Central memory CD8-positive, alpha-beta T cell (primary cell): ENCODE measurements around the gene SPDEF.

Source experiments
- ATAC-seq: fragments of 150-1000 bp; cut with Tn5 transposase; replicated peaks from 2 replicates; pipeline ENCODE4 v1.10.0; 2022; ENCODE audit warnings: mild to moderate bottlenecking, moderate FRiP score, moderate number of reproducible peaks; ENCODE audit not compliant: poor library complexity, severe bottlenecking; ENCODE audit errors: extremely low read depth
- DNase-seq, 2 donors: peaks; one replicate each; pipeline ENCODE4 v3.0.0; 2021; ENCODE audit warnings: low spot score in 2 of 2
- H3K27ac Mint-ChIP-seq: one replicate; pipeline ENCODE4 v1.8.0; 2022; ENCODE audit warnings: low read depth, mild to moderate bottlenecking, moderate library complexity, mixed read lengths
- H3K27me3 Mint-ChIP-seq: one replicate; pipeline ENCODE4 v1.8.0; 2022; ENCODE audit warnings: mixed read lengths
- H3K36me3 Mint-ChIP-seq: one replicate; pipeline ENCODE4 v1.8.0; 2022; ENCODE audit warnings: mild to moderate bottlenecking, moderate library complexity, mixed read lengths; ENCODE audit not compliant: insufficient read depth
- H3K4me1 Mint-ChIP-seq: one replicate; pipeline ENCODE4 v1.8.0; 2022; ENCODE audit warnings: mixed read lengths
- H3K4me3 Mint-ChIP-seq: one replicate; pipeline ENCODE4 v1.8.0; 2022; ENCODE audit warnings: mild to moderate bottlenecking, moderate library complexity, mixed read lengths
- H3K9me3 Mint-ChIP-seq: one replicate; pipeline ENCODE4 v1.8.0; 2022; ENCODE audit warnings: mixed read lengths

SPDEF gene

GRCh38 chr6:34534656-34535055 lies 21.5 kb downstream of the SPDEF start:
- H3K36me3 Mint-ChIP-seq, result peaks cover 2% of the 10 kb centered on the region
- H3K9me3 Mint-ChIP-seq, result no peaks in the 10 kb centered on the region
- ATAC-seq, result no peak
- no peak overlapping the region for H3K27ac Mint-ChIP-seq
- DNase-seq, result no peak
- no peak overlapping the region for H3K4me3 Mint-ChIP-seq
- H3K27me3 Mint-ChIP-seq, result no peaks in the 10 kb centered on the region
- H3K4me1 Mint-ChIP-seq, result no peaks in the 10 kb centered on the region

DNA sequence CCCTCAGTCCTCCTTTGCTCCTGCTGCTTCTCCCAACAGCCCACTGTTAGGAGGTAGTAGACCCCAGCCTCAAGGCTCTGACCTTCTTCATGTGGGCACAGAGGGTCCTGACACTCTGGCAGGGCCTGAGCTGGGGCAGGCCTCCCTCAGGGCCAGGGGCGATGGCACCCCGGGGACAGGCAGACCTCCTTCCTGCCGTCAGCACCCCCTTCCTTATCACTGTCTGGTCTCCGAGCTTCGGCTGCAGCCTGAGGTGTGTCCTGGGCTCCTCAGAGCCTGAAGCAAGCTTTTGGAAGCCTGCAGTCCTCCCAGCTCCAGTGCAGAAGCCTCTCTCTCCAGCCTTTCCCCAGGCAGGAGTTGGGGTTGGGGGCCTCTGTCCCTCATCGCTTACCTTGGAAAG lies 22.0 kb downstream of the SPDEF start:
- H3K27me3 Mint-ChIP-seq, result no peaks in the 10 kb centered on the region
- no peak for DNase-seq
- no peak overlapping the region for H3K4me3 Mint-ChIP-seq
- ATAC-seq, result no peak
- no peaks in the 10 kb centered on the region for H3K9me3 Mint-ChIP-seq
- H3K27ac Mint-ChIP-seq, result no peak overlapping the region
- H3K4me1 Mint-ChIP-seq, result no peaks in the 10 kb centered on the region
- H3K36me3 Mint-ChIP-seq, result peaks cover 2% of the 10 kb centered on the region

DNA sequence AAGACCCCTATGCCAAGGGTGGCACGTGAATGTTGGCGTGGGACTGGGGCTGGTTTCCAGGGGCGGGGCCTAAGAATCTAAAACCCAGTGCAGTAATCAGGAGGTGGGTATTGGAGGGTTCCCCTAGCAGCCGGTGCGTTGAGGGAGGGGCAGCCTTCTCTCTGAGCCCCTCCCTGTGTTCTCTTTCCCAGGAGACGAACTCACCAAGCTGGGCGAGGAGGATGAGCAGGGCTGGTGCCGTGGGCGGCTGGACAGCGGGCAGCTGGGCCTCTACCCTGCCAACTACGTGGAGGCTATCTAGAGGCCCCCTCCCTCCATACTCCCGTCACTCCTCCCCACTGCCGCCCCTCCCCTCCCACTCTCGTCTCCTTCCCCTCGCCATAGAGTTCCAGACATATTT lies 23.9 kb downstream of the SPDEF start:
- Mint-ChIP-seq H3K27me3 (no peaks in the 10 kb centered on the region), H3K4me3 (no peak overlapping the region), H3K36me3 (peaks cover 5% of the 10 kb centered on the region), H3K4me1 (peaks cover 12% of the 10 kb centered on the region), H3K27ac (no peak overlapping the region), H3K9me3 (no peaks in the 10 kb centered on the region)
- DNase-seq, result no peak
- ATAC-seq, result no peak

DNA sequence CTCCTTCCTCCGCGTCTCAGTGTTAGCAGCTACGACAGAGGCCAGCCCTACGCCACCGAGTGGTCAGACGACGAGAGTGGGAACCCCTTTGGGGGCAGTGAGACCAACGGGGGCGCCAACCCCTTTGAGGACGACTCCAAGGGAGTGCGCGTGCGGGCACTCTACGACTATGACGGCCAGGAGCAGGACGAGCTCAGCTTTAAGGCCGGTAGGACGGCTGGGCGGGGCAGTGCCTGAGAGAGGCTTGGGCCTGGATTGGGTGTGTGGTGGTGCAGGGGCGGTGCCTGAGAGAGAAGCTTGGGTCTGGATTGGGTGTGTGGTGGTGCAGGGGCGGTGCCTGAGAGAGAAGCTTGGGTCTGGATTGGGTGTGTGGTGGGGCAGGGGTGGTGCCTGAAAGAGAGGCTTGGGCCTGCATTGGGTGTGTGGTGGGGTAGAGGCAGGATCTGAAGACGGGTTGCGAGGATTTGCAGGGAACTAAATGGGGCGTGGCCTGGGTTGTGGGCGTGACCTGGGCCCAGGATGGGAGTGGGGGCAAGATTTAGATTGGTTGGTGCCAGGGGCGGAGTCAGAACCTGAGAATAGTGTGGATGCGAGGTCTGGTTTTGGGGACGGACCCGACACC lies 24.4 kb downstream of the SPDEF start:
- H3K27me3 Mint-ChIP-seq, result no peaks in the 10 kb centered on the region
- DNase-seq (no peak), ATAC-seq (no peak)
- peaks cover 6% of the 10 kb centered on the region for H3K36me3 Mint-ChIP-seq
- peaks cover 12% of the 10 kb centered on the region for H3K4me1 Mint-ChIP-seq
- no peak overlapping the region for H3K4me3 Mint-ChIP-seq
- H3K27ac Mint-ChIP-seq, result no peak overlapping the region
- H3K9me3 Mint-ChIP-seq, result no peaks in the 10 kb centered on the region

DNA sequence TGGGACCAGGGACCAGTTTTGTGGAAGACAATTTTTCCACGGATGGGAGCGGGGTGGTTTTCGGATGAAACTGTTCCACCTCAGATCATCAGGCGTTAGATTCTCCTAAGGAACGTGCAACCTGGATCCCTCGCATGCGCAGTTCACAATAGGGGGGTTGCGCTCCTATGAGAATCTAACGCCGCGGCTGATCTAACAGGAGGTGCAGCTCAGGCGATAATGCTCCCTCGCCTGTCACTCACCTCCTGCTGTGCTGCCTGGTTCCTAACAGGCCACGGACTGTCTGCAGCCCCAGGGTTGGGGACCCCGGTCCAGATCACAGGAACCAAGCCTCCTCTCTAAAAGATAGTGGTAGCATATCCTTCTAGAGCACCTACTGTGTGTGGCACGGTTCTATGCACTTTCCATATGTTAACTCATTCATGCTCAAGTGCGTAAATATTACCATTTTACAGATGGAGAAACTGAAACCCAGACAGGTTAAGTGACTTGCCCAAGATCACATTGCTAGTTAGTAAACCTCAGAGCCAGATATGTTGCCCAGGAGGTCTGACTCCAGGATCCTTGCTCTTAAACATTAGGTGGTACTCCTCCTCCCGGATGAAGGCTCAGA lies 25.3 kb downstream of the SPDEF start:
- DNase-seq (no peak), ATAC-seq (no peak)
- no peak overlapping the region for H3K27ac Mint-ChIP-seq

DNA sequence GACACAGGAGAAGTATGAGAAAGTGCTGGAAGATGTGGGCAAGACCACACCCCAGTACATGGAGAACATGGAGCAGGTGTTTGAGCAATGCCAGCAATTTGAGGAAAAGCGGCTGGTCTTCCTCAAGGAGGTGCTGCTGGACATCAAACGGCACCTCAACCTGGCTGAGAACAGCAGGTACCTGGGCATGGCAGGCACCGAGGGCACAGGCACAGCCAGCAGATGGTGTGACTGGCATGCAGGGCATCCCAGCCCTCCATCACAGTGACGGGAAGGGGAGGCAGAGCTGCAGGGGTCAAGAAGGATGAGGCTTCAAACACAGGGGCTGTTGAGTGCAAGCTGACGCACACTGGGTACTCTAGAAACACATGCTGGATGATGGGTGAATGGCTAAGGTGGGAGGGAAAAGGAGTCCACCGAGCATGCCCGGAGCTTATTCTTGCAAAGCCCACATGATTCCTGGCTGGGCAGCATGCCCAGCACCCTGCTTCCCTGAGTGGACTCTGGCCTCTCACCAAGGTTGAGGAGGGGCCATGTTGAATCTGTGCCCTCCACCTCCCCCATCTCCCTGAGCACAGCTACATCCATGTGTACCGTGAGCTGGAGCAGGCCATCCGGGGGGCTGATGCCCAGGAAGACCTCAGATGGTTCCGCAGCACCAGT lies 26.3 kb downstream of the SPDEF start:
- Mint-ChIP-seq H3K27me3 (no peaks in the 10 kb centered on the region), H3K9me3 (no peaks in the 10 kb centered on the region), H3K36me3 (peaks cover 6% of the 10 kb centered on the region), H3K4me3 (no peak overlapping the region), H3K4me1 (peaks cover 12% of the 10 kb centered on the region), H3K27ac (no peak overlapping the region)
- ATAC-seq (no peak), DNase-seq (no peak)

More for the DNA sequence above, 25.3 kb downstream of the SPDEF start:
- Mint-ChIP-seq H3K36me3 (peaks cover 6% of the 10 kb centered on the region), H3K27me3 (no peaks in the 10 kb centered on the region), H3K9me3 (no peaks in the 10 kb centered on the region), H3K4me1 (peaks cover 12% of the 10 kb centered on the region), H3K4me3 (no peak overlapping the region)

DNA sequence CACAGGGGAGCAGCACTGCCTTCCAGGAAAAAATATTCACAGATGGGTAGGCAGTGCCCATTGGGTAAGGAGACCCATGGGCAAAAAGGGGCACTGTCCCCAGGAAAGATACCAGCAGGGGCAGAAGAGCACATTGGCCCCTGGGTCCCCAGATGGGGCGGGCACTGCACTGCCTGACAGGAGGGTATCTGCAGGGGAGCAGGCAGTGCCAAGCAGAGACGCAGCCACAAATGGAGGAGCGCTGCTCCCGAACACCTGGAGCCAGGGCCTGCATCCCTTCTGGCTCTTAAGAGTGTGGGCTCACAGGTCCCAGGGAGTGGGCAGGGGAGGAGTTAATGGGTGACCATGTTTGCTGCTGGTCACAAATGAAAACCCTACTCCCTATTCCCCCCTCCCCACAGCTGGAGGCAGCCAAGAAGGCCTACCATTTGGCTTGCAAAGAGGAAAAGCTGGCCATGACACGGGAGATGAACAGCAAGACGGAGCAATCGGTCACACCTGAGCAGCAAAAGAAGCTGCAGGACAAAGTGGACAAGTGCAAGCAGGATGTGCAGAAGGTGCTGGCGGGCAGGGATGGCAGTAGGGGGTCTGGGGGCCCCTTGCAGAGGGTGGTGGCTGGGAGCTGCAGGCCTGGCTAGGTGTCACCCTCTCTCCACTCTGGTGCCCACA lies 27.0 kb downstream of the SPDEF start:
- no peak for ATAC-seq
- no peaks in the 10 kb centered on the region for H3K27me3 Mint-ChIP-seq
- no peak overlapping the region for H3K27ac Mint-ChIP-seq

DNA sequence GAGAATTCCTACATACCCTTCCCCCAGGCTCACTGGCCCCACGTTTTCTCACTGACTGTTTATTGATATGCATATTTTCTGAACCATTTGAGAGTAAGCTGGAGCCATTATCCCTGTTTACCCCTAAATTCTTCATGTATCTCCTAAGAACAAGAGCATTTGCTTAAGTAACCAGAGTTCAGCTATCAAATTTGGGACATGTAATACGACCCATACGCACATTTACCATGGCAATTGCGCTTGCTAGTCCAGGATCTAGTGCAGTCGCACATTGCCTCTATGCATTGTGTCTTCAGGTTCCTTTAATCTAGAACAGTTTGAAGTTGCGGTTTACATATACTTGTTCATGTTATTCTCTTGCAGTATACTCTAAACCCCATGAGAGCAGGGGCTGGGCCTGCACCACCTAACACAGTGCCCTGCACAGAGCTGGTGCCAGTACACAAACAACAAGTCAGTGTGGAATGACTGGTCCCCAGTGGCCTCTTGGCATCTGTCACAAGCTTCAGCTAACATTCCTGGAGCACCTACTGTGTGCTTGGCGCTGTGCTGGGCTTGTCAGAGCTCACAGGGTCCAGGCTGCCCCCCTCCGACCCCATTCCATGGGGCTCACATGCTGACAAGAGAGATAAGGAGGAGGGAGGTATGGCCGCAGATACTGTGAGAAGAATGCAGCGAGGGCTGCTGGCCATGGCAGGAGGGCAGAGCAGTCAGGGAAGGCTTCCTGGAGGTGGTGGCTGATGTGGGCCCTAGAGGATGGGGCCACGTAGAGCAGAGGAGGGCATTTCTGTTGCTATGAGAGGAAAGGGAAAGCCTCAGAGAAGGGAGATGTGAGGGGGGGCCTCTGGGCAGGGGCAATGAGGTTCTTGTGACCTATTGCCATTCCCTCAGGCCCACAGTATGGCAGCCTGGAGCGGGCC lies 28.1 kb downstream of the SPDEF start:
- peaks cover 6% of the 10 kb centered on the region for H3K36me3 Mint-ChIP-seq
- ATAC-seq (no peak), DNase-seq (no peak)
- H3K4me3 Mint-ChIP-seq, result peak overlapping the region; percentile 16
- H3K9me3 Mint-ChIP-seq, result no peaks in the 10 kb centered on the region
- no peaks in the 10 kb centered on the region for H3K27me3 Mint-ChIP-seq
- H3K27ac Mint-ChIP-seq, result no peak overlapping the region
- H3K4me1 Mint-ChIP-seq, result peaks cover 18% of the 10 kb centered on the region

More for the DNA sequence above, 27.0 kb downstream of the SPDEF start:
- Mint-ChIP-seq H3K9me3 (no peaks in the 10 kb centered on the region), H3K36me3 (peaks cover 6% of the 10 kb centered on the region), H3K4me3 (no peak overlapping the region), H3K4me1 (peaks cover 12% of the 10 kb centered on the region)
- no peak for DNase-seq

DNA sequence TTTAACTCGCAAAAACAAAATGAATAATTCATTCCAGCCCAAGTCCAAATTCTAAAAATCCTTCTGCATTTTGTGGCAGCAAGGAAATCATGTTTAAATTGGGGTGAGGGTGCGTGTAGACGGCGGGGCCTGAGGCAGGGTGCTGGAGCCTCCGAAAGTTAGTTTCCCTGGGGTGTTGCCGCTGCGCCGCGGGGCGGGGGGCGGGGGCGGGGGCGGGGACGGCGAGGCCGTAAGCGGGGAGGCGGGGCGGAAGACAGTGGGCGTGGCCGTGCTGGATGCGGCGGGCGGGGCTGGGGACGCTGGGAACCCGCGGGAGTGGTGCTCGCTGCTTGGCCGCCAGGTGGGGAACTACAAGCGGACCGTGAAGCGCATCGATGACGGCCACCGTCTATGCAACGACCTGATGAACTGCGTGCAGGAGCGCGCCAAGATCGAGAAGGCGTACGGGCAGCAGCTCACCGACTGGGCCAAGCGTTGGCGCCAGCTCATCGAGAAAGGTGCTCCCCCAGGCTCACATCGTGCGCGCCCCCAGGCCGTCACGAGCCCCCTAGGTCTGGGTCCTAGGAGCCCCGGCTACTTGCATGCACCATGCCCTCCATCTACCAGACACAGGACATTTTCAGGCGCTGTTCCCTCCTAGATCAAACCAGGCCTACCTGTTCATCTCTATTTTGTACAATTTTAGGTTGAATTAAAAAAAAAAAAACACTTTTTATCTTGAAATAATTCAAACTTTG lies 29.0 kb downstream of the SPDEF start:
- H3K9me3 Mint-ChIP-seq, result no peaks in the 10 kb centered on the region
- no peak overlapping the region for H3K27ac Mint-ChIP-seq
- peak; percentile 96 for ATAC-seq
- peaks cover 4% of the 10 kb centered on the region for H3K36me3 Mint-ChIP-seq
- H3K4me1 Mint-ChIP-seq, result peaks cover 21% of the 10 kb centered on the region
- H3K27me3 Mint-ChIP-seq, result no peaks in the 10 kb centered on the region
- peak overlapping the region; percentile 23 for H3K4me3 Mint-ChIP-seq
- peak; percentile 91 to 96 for DNase-seq

- no peaks in the 10 kb centered on the region for H3K27me3 Mint-ChIP-seq
- ATAC-seq, result no peak
- no peak for DNase-seq
- peak overlapping the region; percentile 23 for H3K4me3 Mint-ChIP-seq
- H3K4me1 Mint-ChIP-seq, result peaks cover 21% of the 10 kb centered on the region
- H3K9me3 Mint-ChIP-seq, result no peaks in the 10 kb centered on the region
- no peak overlapping the region for H3K27ac Mint-ChIP-seq
- H3K36me3 Mint-ChIP-seq, result peaks cover 4% of the 10 kb centered on the region
Measured at GRCh38 chr6:34526241-34526972, 29.7 kb downstream of the SPDEF start.

DNA sequence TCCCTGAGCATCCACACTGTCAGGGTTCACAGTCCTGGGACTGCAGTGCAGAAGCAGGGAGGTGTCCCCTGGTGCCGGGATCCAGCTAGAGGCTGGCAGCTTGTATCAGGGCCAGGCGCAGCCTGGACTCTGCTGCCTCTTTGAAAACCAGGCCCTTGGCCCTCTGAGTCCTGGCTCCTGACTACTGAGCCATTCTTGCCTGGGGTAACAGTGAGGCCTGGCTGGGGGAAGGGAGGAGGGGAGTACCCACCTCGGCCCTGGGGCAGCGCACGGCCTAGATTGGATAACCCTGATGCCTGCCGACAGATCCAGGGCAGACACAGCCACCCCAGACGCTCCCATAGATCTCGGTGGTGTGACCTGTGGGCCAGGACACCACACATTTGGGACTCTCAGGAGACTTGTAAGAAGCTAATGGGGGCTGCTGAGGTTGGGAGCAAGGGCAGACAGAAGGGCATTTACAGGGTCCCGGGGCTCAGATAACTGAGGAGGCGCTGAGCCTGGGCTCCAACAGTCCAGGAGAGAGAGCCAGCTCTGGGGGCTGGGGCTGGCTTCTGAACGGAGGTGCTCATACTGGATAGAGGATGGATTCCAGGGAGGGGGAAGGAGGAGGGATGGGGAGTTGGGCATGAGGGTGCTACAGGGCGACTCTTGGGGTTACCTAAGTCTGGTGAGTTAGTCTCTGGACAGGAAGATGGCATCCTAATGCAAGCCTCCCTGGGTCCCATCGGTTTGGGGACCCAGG lies 30.5 kb downstream of the SPDEF start:
- Mint-ChIP-seq H3K4me1 (peaks cover 21% of the 10 kb centered on the region), H3K9me3 (no peaks in the 10 kb centered on the region)
- no peak for DNase-seq

More for the DNA sequence above, 30.5 kb downstream of the SPDEF start:
- no peak for ATAC-seq
- peaks cover 4% of the 10 kb centered on the region for H3K36me3 Mint-ChIP-seq
- no peaks in the 10 kb centered on the region for H3K27me3 Mint-ChIP-seq
- no peak overlapping the region for H3K27ac Mint-ChIP-seq
- H3K4me3 Mint-ChIP-seq, result no peak overlapping the region
